Endothelial cell of umbilical vein (primary cell): ENCODE measurements around the gene LRRC46. TPM values are rescaled to one million over a fixed set of nuclear protein-coding genes. Genes with fewer than 3 reads are reported as not detected.

Experiments
- BruUV-seq: library from RNA; stranded (reverse); fragments of 400-500 nt; replicated peaks from 2 replicates; lab custom pipeline; 2021; lab: Mats Ljungman, UMichigan
- CTCF ChIA-PET: fragments of 300-600, 350-600 bp; sonication (Branson Sonifier 250); formaldehyde crosslinking; loops from one replicate; lab custom pipeline; 2021; ENCODE audit warnings: antibody characterized with exemption, inconsistent platforms; lab: Charles Lee
- POLR2A ChIA-PET: fragments of 300-600, 350-600 bp; sonication (Branson Sonifier 250); formaldehyde crosslinking; loops from one replicate; lab custom pipeline; 2021; ENCODE audit warnings: antibody characterized with exemption, inconsistent platforms; lab: Charles Lee
- DNase-seq: peaks from one replicate; pipeline ENCODE4 v3.0.0-alpha.2; 2011; ENCODE audit warnings: low read depth, low spot score
- FAIRE-seq: peaks from 2 replicates; lab custom pipeline; 2011; peaks lifted over from hg19 to GRCh38; lab: Jason Lieb, UNC
- H2AFZ ChIP-seq: 2 replicates; pipeline ENCODE4 v1.6.0; 2012; ENCODE audit warnings: low read depth, low read length, control low read depth, inconsistent platforms
- H3K27ac ChIP-seq: 2 replicates; pipeline ENCODE4 v1.5.1; 2011; ENCODE audit warnings: low read depth, mild to moderate bottlenecking, control low read depth, low read length, moderate library complexity; ENCODE audit not compliant: insufficient read depth
- H3K27me3 ChIP-seq, 2 experiments: 2 replicates each; pipeline versions ENCODE4 v1.6.0 to v1.6.1; 2011; ENCODE audit warnings: low read length in 2 of 2, mixed read lengths in 1 of 2; ENCODE audit not compliant: control insufficient read depth in 2 of 2, insufficient read depth in 2 of 2
- H3K36me3 ChIP-seq, 2 experiments: 2 replicates in 1 of 2; 3 replicates in 1 of 2; pipeline ENCODE4 v1.5.1; 2011; ENCODE audit warnings: low read length in 2 of 2, mild to moderate bottlenecking in 1 of 2, moderate library complexity in 1 of 2; ENCODE audit not compliant: control insufficient read depth in 2 of 2, insufficient read depth in 2 of 2; ENCODE audit errors: extremely low read depth in 1 of 2
- H3K4me1 ChIP-seq: 3 replicates; pipeline ENCODE4 v1.5.1; 2011; ENCODE audit warnings: mild to moderate bottlenecking, low read length; ENCODE audit not compliant: control insufficient read depth, insufficient read depth; ENCODE audit errors: extremely low read depth
- H3K4me2 ChIP-seq: 2 replicates; pipeline ENCODE4 v1.6.1; 2011; ENCODE audit warnings: low read length, control low read depth, mixed read lengths; ENCODE audit not compliant: insufficient read depth
- H3K4me3 ChIP-seq, 3 experiments: fragments of 200-600 bp in 1 of 3; sonication (generic), shearing (Covaris generic) in 1 of 3; replicated peaks in 1 of 3; 2 replicates each; pipeline ENCODE4 v1.5.1; 2011 to 2016; ENCODE audit warnings: control low read depth in 3 of 3, low read length in 3 of 3, mild to moderate bottlenecking in 2 of 3, inconsistent platforms in 1 of 3, low read depth in 1 of 3, moderate library complexity in 1 of 3; ENCODE audit not compliant: insufficient read depth in 1 of 3
- H3K79me2 ChIP-seq: 2 replicates; pipeline ENCODE4 v1.6.0; 2012; ENCODE audit warnings: low read length, inconsistent platforms; ENCODE audit not compliant: control insufficient read depth, insufficient read depth
- H3K9ac ChIP-seq: replicated peaks from 2 replicates; pipeline ENCODE3; 2011; ENCODE audit warnings: low read length, control low read depth; ENCODE audit not compliant: insufficient read depth; ENCODE audit errors: extremely low read depth
- H3K9me1 ChIP-seq: replicated peaks from 3 replicates; pipeline ENCODE4 v1.6.0; 2011; ENCODE audit warnings: mild to moderate bottlenecking, low read length; ENCODE audit not compliant: control insufficient read depth, insufficient read depth; ENCODE audit errors: extremely low read depth
- H3K9me3 ChIP-seq: replicated peaks from 2 replicates; pipeline ENCODE4 v1.5.1; 2012; ENCODE audit warnings: low read length, inconsistent platforms; ENCODE audit not compliant: control insufficient read depth, insufficient read depth
- H4K20me1 ChIP-seq: replicated peaks from 2 replicates; pipeline ENCODE3; 2011; ENCODE audit warnings: mild to moderate bottlenecking, low read length; ENCODE audit not compliant: control insufficient read depth, insufficient read depth; ENCODE audit errors: extremely low read depth
- EZH2 ChIP-seq: IDR thresholded peaks from 2 replicates; pipeline ENCODE4 v1.6.1; 2012; ENCODE audit warnings: borderline replicate concordance, low read depth, mild to moderate bottlenecking, moderate library complexity, low read length, inconsistent platforms; ENCODE audit not compliant: severe bottlenecking
- FOS ChIP-seq: IDR thresholded peaks from 2 replicates; pipeline ENCODE4 v1.6.1; 2011; ENCODE audit warnings: mild to moderate bottlenecking, low read length, moderate library complexity, borderline replicate concordance; ENCODE audit not compliant: insufficient read depth
- GATA2 ChIP-seq: IDR thresholded peaks from 2 replicates; pipeline ENCODE4 v1.7.0; 2011; ENCODE audit warnings: low read depth, mild to moderate bottlenecking, moderate library complexity, mixed read lengths, low read length; ENCODE audit not compliant: insufficient read length, insufficient read depth
- JUN ChIP-seq: IDR thresholded peaks from 2 replicates; pipeline ENCODE4 v1.6.1; 2011; ENCODE audit warnings: borderline replicate concordance, low read depth; ENCODE audit not compliant: insufficient read length, insufficient read depth
- MYC ChIP-seq: IDR thresholded peaks from one replicate; pipeline ENCODE4 v1.6.1; 2011; ENCODE audit warnings: mild to moderate bottlenecking, low read depth, low read length
- POLR2A ChIP-seq: IDR thresholded peaks from 2 replicates; pipeline ENCODE4 v1.6.1; 2012; ENCODE audit warnings: low read depth, mild to moderate bottlenecking, control low read depth, low read length
- POLR2AphosphoS5 ChIP-seq: IDR thresholded peaks from 2 replicates; pipeline ENCODE4 v1.6.1; 2012; ENCODE audit warnings: low read depth, mild to moderate bottlenecking, control low read depth, low read length, moderate library complexity; ENCODE audit not compliant: insufficient read depth
- dilution Hi-C: fragments of 300-500 bp; cut with MboI; formaldehyde crosslinking; loops from one replicate; pipeline ENCODE4 v1.15.0; 2019; ENCODE audit warnings: low sequenced_read_pairs; ENCODE audit not compliant: extremely low pct_ligation_motif_present
- intact Hi-C: fragments of 100-400 bp; cut with micrococcal nuclease; formaldehyde crosslinking; loops from one replicate; pipeline ENCODE4 v1.10.0; 2022
- polyA plus RNA-seq, 4 experiments: library from polyadenylated mRNA; depleted of rRNA in 3 of 4; stranded (reverse) in 3 of 4; unstranded in 1 of 4; fragments of >200 nt; gene quantifications; 2 replicates each; pipeline versions ENCODE4 v1.2.1 to v1.2.3, GENCODE V29; 2011 to 2012; ENCODE audit warnings: missing spikeins in 1 of 4
- total RNA-seq: library from RNA; stranded (reverse); gene quantifications from 2 replicates; pipeline ENCODE4 v1.2.3, GENCODE V29; 2021
- TF ChIP-seq, protein P1 (sequence below): IDR thresholded peaks from 2 replicates; pipeline ENCODE4 v1.6.1; 2011; ENCODE audit not compliant: insufficient read depth, insufficient read length
- TF ChIP-seq, protein P2 (sequence below), 2 donors: IDR thresholded peaks; 1 replicate in 1 of 2; 2 replicates in 1 of 2; pipeline ENCODE4 v1.5.1; 2011; ENCODE audit warnings: low read length in 2 of 2, mild to moderate bottlenecking in 2 of 2, moderate library complexity in 2 of 2, control low read depth in 1 of 2, inconsistent platforms in 1 of 2, low read depth in 1 of 2; ENCODE audit not compliant: insufficient read depth in 1 of 2; ENCODE audit errors: extremely low read depth in 1 of 2

The LRRC46 gene
- total and polyA plus RNA-seq, 2 donors (not counting 3 experiments of a cell fraction or from before 2014, with no cell fraction given): 0.36 to 0.42 TPM

DNA sequence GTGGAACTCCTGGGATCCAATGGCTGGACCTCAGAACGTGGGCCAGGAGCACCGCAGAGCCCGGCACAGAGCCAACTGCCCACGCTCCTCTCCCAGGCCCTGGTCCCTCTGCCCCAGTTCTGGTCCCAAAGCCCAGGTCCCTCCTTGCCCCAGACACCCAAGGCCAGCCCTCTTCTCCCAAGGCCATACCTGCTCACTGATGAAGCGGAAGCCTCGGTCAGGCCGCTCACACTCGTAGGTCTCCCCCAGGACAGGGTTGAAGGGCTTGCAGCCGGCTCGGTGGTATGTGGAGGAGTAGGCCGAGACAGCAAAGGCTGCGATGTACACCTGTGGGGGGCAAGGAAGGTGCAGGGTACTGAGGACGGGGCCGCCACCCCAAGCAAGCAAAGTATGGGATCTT, 18.4 kb upstream of the LRRC46 start:
- BruUV-seq: no TSS peak
- Histone ChIP-seq H3K27ac (no peak overlapping the region), H3K4me2 (no peak overlapping the region), H3K4me1 (peaks cover 9% of the 10 kb centered on the region), H3K9me1 (no peaks in the 10 kb centered on the region), H2AFZ (no peak overlapping the region), H3K9ac (no peak overlapping the region), H3K36me3 (peaks cover 7 to 63% of the 10 kb centered on the region in 2 experiments), H3K79me2 (no peaks in the 10 kb centered on the region), H3K4me3 (no peak overlapping the region), H4K20me1 (no peaks in the 10 kb centered on the region), H3K9me3 (no peaks in the 10 kb centered on the region), H3K27me3 (no peaks in the 10 kb centered on the region)
- dilution Hi-C loops (no loop called here), intact Hi-C loops (no loop called here)
- TF ChIP-seq GATA2 (no peak), JUN (no peak), POLR2AphosphoS5 (no peak), EZH2 (no peak), POLR2A (no peak), MYC (no peak), FOS (no peak)
- TF ChIP-seq, protein P1, sequence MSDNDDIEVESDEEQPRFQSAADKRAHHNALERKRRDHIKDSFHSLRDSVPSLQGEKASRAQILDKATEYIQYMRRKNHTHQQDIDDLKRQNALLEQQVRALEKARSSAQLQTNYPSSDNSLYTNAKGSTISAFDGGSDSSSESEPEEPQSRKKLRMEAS: no peak
- TF ChIP-seq, protein P2, sequence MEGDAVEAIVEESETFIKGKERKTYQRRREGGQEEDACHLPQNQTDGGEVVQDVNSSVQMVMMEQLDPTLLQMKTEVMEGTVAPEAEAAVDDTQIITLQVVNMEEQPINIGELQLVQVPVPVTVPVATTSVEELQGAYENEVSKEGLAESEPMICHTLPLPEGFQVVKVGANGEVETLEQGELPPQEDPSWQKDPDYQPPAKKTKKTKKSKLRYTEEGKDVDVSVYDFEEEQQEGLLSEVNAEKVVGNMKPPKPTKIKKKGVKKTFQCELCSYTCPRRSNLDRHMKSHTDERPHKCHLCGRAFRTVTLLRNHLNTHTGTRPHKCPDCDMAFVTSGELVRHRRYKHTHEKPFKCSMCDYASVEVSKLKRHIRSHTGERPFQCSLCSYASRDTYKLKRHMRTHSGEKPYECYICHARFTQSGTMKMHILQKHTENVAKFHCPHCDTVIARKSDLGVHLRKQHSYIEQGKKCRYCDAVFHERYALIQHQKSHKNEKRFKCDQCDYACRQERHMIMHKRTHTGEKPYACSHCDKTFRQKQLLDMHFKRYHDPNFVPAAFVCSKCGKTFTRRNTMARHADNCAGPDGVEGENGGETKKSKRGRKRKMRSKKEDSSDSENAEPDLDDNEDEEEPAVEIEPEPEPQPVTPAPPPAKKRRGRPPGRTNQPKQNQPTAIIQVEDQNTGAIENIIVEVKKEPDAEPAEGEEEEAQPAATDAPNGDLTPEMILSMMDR (IDR thresholded peaks at IDR 0.05; ENCODE audit: extremely low read depth in 1 of 2, insufficient read depth in 1 of 2, low read depth in 1 of 2, low read length in 2 of 2): no peak
- DNase-seq (no peak), FAIRE-seq (no peak)
- ChIA-PET POLR2A (no interaction called here), CTCF (no interaction called here)
